Fibroblast of villous mesenchyme (primary cell): Measurements from ENCODE around the gene AGPAT4. TPM values are rescaled to one million over a fixed set of nuclear protein-coding genes. Genes with fewer than 3 reads are reported as not detected.

Experiments
- DNase-seq: peaks from one replicate; pipeline ENCODE4 v3.0.0-alpha.2; 2010; ENCODE audit warnings: low read depth
- H3K4me3 ChIP-seq: 2 replicates; pipeline ENCODE4 v1.5.1; 2011; ENCODE audit warnings: low read depth, mild to moderate bottlenecking, low read length
- total RNA-seq: library from RNA; depleted of rRNA; stranded (reverse); fragments of >200 nt; gene quantifications from 2 replicates; pipeline ENCODE4 v1.2.3, GENCODE V29; 2012
- TF ChIP-seq, protein P1 (sequence below): IDR thresholded peaks from 2 replicates; pipeline ENCODE4 v1.5.1; 2012; ENCODE audit warnings: low read depth, mild to moderate bottlenecking, low read length; ENCODE audit not compliant: insufficient read depth

Gene AGPAT4
- total RNA-seq, 1 donor, result 11.2 TPM

GRCh38 chr6:161141173-161141572, 132.7 kb downstream of the AGPAT4 start:
- DNase-seq, result no peak
- no peak overlapping the region for H3K4me3 ChIP-seq
- TF ChIP-seq, protein P1, sequence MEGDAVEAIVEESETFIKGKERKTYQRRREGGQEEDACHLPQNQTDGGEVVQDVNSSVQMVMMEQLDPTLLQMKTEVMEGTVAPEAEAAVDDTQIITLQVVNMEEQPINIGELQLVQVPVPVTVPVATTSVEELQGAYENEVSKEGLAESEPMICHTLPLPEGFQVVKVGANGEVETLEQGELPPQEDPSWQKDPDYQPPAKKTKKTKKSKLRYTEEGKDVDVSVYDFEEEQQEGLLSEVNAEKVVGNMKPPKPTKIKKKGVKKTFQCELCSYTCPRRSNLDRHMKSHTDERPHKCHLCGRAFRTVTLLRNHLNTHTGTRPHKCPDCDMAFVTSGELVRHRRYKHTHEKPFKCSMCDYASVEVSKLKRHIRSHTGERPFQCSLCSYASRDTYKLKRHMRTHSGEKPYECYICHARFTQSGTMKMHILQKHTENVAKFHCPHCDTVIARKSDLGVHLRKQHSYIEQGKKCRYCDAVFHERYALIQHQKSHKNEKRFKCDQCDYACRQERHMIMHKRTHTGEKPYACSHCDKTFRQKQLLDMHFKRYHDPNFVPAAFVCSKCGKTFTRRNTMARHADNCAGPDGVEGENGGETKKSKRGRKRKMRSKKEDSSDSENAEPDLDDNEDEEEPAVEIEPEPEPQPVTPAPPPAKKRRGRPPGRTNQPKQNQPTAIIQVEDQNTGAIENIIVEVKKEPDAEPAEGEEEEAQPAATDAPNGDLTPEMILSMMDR, result no peak

DNA sequence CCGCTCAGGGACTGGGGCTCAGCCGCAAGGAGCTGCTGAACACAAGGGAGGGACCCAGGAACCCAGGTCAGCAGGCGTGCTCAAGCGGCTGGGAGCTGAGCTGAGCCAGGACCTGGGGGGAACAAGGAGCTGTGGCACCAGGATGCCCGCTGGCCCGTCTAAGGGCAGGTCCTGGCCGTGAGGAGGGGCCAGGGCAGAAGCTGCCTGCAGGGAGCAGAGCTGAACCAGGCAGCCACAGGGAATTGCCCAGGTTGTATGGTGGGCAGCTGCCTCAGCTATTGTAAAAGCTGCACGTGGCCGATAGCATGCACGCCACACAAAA, 133.3 kb downstream of the AGPAT4 start:
- TF ChIP-seq, protein P1, result no peak
- no peak overlapping the region for H3K4me3 ChIP-seq
- DNase-seq, result no peak

GRCh38 chr6:161139766-161140553, 133.9 kb downstream of the AGPAT4 start:
- no peak for DNase-seq

GRCh38 chr6:161139304-161139765, 134.5 kb downstream of the AGPAT4 start:
- H3K4me3 ChIP-seq, result no peak overlapping the region
- TF ChIP-seq, protein P1, result no peak
- DNase-seq, result no peak

More at GRCh38 chr6:161139766-161140553, 133.9 kb downstream of the AGPAT4 start:
- no peak overlapping the region for H3K4me3 ChIP-seq
- TF ChIP-seq, protein P1, result no peak

- no peak overlapping the region for H3K4me3 ChIP-seq
- TF ChIP-seq, protein P1, result no peak
- no peak for DNase-seq
Observed at GRCh38 chr6:161138543-161139303, 135.1 kb downstream of the AGPAT4 start.

DNA sequence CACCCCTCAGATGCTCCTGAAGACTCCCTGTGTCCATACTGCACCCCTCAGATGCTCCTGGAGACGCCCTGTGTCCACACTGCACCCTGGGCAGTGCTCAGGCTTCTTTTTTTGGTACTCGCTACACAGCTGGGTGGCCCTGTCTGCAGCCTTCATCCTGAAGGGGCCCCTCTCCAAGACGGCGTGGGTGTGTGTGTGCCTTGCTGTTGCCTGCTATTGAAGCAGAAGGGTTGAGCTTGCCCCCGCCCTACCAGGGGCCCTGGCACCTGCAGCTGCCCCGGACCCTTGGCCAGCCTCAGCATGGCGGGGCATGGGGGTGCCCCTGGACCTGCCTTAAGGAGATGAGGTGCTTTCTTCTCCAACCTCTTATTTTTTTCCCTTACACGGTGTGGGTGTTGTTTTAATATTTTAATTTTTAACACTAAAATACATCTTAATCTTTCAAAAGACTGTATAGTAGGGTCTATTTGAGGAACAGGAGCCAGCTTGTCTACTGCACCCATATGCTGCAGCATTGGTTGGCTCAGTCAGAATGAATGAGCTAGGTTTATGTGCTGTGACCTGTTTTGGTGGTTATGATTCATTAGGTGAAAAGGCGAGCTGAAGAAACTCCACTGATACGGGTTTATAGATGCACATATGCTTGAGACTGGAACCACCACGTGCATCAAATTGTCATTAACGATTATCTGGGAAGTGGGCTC, 135.9 kb downstream of the AGPAT4 start:
- H3K4me3 ChIP-seq, result no peak overlapping the region
- DNase-seq, result no peak
- TF ChIP-seq, protein P1, result no peak
